ENCODE data around the gene ARHGEF39.

Gene ARHGEF39

GRCh38 chr9:35659340-35659739 is 5.7 kb downstream of the ARHGEF39 start:
- TF ChIP-seq CTCF (IDR thresholded peaks at IDR 0.05; ENCODE audit: poor library complexity, severe bottlenecking), result no peak
- peaks cover 34% of the 10 kb centered on the region for H3K36me3 ChIP-seq (ENCODE audit: low read depth)
- no peaks in the 10 kb centered on the region for H3K27me3 ChIP-seq (ENCODE audit: insufficient read depth, poor library complexity, severe bottlenecking)
- no peaks in the 10 kb centered on the region for H3K9me3 ChIP-seq (ENCODE audit: severe bottlenecking)
- H3K4me1 ChIP-seq (ENCODE audit: insufficient read depth, poor library complexity, severe bottlenecking), result peaks cover 13% of the 10 kb centered on the region
- H3K27ac ChIP-seq (ENCODE audit: poor library complexity, severe bottlenecking), result peak overlapping the region; percentile 76
- ATAC-seq (ENCODE audit: low read depth) (peak; percentile 13; the same call in 1 of the 3 replicates), DNase-seq (ENCODE audit: low spot score) (no peak)
- peak overlapping the region; percentile 72 for H3K4me3 ChIP-seq (ENCODE audit: severe bottlenecking)

GRCh38 chr9:35658968-35659220 is 6.1 kb downstream of the ARHGEF39 start:
- H3K27ac ChIP-seq (ENCODE audit: poor library complexity, severe bottlenecking), result peak overlapping the region; percentile 76
- ATAC-seq (ENCODE audit: low read depth) (peak; percentile 3; the same call in 1 of the 3 replicates), DNase-seq (ENCODE audit: low spot score) (no peak)
- no peaks in the 10 kb centered on the region for H3K27me3 ChIP-seq (ENCODE audit: insufficient read depth, poor library complexity, severe bottlenecking)
- H3K36me3 ChIP-seq (ENCODE audit: low read depth), result peaks cover 34% of the 10 kb centered on the region
- no peak for TF ChIP-seq CTCF (IDR thresholded peaks at IDR 0.05; ENCODE audit: poor library complexity, severe bottlenecking)
- peak overlapping the region; percentile 72 for H3K4me3 ChIP-seq (ENCODE audit: severe bottlenecking)
- no peaks in the 10 kb centered on the region for H3K9me3 ChIP-seq (ENCODE audit: severe bottlenecking)
- peaks cover 8% of the 10 kb centered on the region for H3K4me1 ChIP-seq (ENCODE audit: insufficient read depth, poor library complexity, severe bottlenecking)

GRCh38 chr9:35658137-35658967 is 6.6 kb downstream of the ARHGEF39 start, which contains the start of gene CCDC107:
TSS of gene CCDC107 (plus strand) at chr9:35658292. CDS start at chr9:35658380, 88 bp downstream.
- TF ChIP-seq CTCF (IDR thresholded peaks at IDR 0.05; ENCODE audit: poor library complexity, severe bottlenecking), result peak; percentile 67
- Histone ChIP-seq H3K27me3 (ENCODE audit: insufficient read depth, poor library complexity, severe bottlenecking) (no peaks in the 10 kb centered on the region), H3K9me3 (ENCODE audit: severe bottlenecking) (no peaks in the 10 kb centered on the region), H3K27ac (ENCODE audit: poor library complexity, severe bottlenecking) (peak within 1 kb of the TSS; percentile 76), H3K36me3 (ENCODE audit: low read depth) (peaks cover 34% of the 10 kb centered on the region), H3K4me3 (ENCODE audit: severe bottlenecking) (peak within 1 kb of the TSS; percentile 72), H3K4me1 (ENCODE audit: insufficient read depth, poor library complexity, severe bottlenecking) (peaks cover 7% of the 10 kb centered on the region)
- ATAC-seq (ENCODE audit: low read depth) (peak; percentile 56), DNase-seq (ENCODE audit: low spot score) (no peak)

- H3K27ac ChIP-seq (ENCODE audit: poor library complexity, severe bottlenecking), result peak within 1 kb of the TSS; percentile 76
- TF ChIP-seq CTCF (IDR thresholded peaks at IDR 0.05; ENCODE audit: poor library complexity, severe bottlenecking), result no peak
- H3K4me1 ChIP-seq (ENCODE audit: insufficient read depth, poor library complexity, severe bottlenecking), result peaks cover 13% of the 10 kb centered on the region
- DNase-seq (ENCODE audit: low spot score) (peak; percentile 98), ATAC-seq (ENCODE audit: low read depth) (peak; percentile 89)
- H3K27me3 ChIP-seq (ENCODE audit: insufficient read depth, poor library complexity, severe bottlenecking), result no peaks in the 10 kb centered on the region
- H3K9me3 ChIP-seq (ENCODE audit: severe bottlenecking), result no peaks in the 10 kb centered on the region
- H3K36me3 ChIP-seq (ENCODE audit: low read depth), result peaks cover 32% of the 10 kb centered on the region
- peak within 1 kb of the TSS; percentile 72 for H3K4me3 ChIP-seq (ENCODE audit: severe bottlenecking)
These were observed 7.4 kb downstream of the ARHGEF39 start, which contains the start of gene RMRP for GRCh38 chr9:35657546-35658136. TSS of gene RMRP (minus strand) at chr9:35658019.

Measured in RWPE2 (cell line).